ENCODE results near the gene LGALS4. TPM values are rescaled to one million over a fixed set of nuclear protein-coding genes. Genes with fewer than 3 reads are reported as not detected.

LGALS4 gene
- total RNA-seq, 2 experiments from 2014 or later, result 0.81 to 0.93 TPM

GRCh38 chr19:38849860-38850435 is 37.2 kb upstream of the LGALS4 start, which contains the start of gene HNRNPL:
TSS of gene HNRNPL (minus strand) at chr19:38849986. CDS start at chr19:38849966, 20 bp downstream.
- Mint-ChIP-seq H3K4me3 (peak within 1 kb of the TSS; percentile 92), H3K9me3 (no peaks in the 10 kb centered on the region), H3K27ac (peak within 1 kb of the TSS; percentile 99), H3K27me3 (no peaks in the 10 kb centered on the region), H3K4me1 (peaks cover 58% of the 10 kb centered on the region), H3K36me3 (ENCODE audit: low read depth) (peaks cover 44% of the 10 kb centered on the region)
- peak; percentile 99 for DNase-seq
- CTCF ChIA-PET, result interaction anchor here (1.0 to 1.4 kb wide), 11 partner anchors 8 to 231 kb away, joined by 3 to 12 read pairs (median 6); partner anchors contain the start of genes ACTN4, ECH1, EIF3K and MRPS12
- POLR2A ChIA-PET, result interaction anchor here (1.0 to 7.9 kb wide), 18 partner anchors 8 to 476 kb away, joined by 3 to 146 read pairs (median 7); partner anchors contain the start of genes ACTN4, ECH1, FAM98C and MRPS12

GRCh38 chr19:38849147-38849859 is 36.6 kb upstream of the LGALS4 start:
- no peaks in the 10 kb centered on the region for H3K9me3 Mint-ChIP-seq
- CTCF ChIA-PET, result interaction anchor here (0.8 to 1.4 kb wide), 14 partner anchors 8 to 446 kb away, joined by 3 to 12 read pairs (median 5); partner anchors contain the start of genes ACTN4, ECH1, EIF3K and FAM98C
- H3K27me3 Mint-ChIP-seq, result no peaks in the 10 kb centered on the region
- DNase-seq, result peak; percentile 97
- H3K4me3 Mint-ChIP-seq, result peak overlapping the region; percentile 92
- peak overlapping the region; percentile 99 for H3K27ac Mint-ChIP-seq
- peaks cover 61% of the 10 kb centered on the region for H3K4me1 Mint-ChIP-seq
- POLR2A ChIA-PET, result interaction anchor here (0.6 to 7.9 kb wide), 22 partner anchors 8 to 475 kb away, joined by 3 to 146 read pairs (median 6); partner anchors contain the start of genes ACTN4, ECH1, FAM98C and MRPS12
- H3K36me3 Mint-ChIP-seq (ENCODE audit: low read depth), result peaks cover 50% of the 10 kb centered on the region

- DNase-seq, result no peak
These were observed 35.8 kb upstream of the LGALS4 start for GRCh38 chr19:38848299-38849146.

GRCh38 chr19:38846097-38846496 is 33.4 kb upstream of the LGALS4 start:
- CTCF ChIA-PET, result interaction anchor here (0.9 to 1.6 kb wide), 4 partner anchors 14 to 443 kb away, joined by 3 to 5 read pairs (median 4); partner anchors contain the start of genes FAM98C, MRPS12 and SARS2
- peaks cover 77% of the 10 kb centered on the region for H3K4me1 Mint-ChIP-seq
- DNase-seq, result no peak
- POLR2A ChIA-PET, result interaction anchor here (0.6 to 1.5 kb wide), 7 partner anchors 14 to 111 kb away, joined by 3 to 4 read pairs (median 4); partner anchors contain the start of gene ECH1
- no peaks in the 10 kb centered on the region for H3K9me3 Mint-ChIP-seq
- no peaks in the 10 kb centered on the region for H3K27me3 Mint-ChIP-seq
- no peak overlapping the region for H3K4me3 Mint-ChIP-seq
- H3K36me3 Mint-ChIP-seq (ENCODE audit: low read depth), result peaks cover 82% of the 10 kb centered on the region
- H3K27ac Mint-ChIP-seq, result peak overlapping the region; percentile 45

More at GRCh38 chr19:38848299-38849146, 35.8 kb upstream of the LGALS4 start:
- ChIA-PET POLR2A (interaction anchor here (0.6 to 7.9 kb wide), 23 partner anchors 9 to 474 kb away, joined by 3 to 146 read pairs (median 6); partner anchors contain the start of genes ECH1, FAM98C, MRPS12 and NFKBIB), CTCF (interaction anchor here (0.8 to 1.6 kb wide), 16 partner anchors 9 to 446 kb away, joined by 3 to 12 read pairs (median 5); partner anchors contain the start of genes ACTN4, ECH1, EIF3K and FAM98C)
- H3K27me3 Mint-ChIP-seq, result no peaks in the 10 kb centered on the region
- no peaks in the 10 kb centered on the region for H3K9me3 Mint-ChIP-seq
- H3K4me1 Mint-ChIP-seq, result peaks cover 66% of the 10 kb centered on the region
- peak overlapping the region; percentile 99 for H3K27ac Mint-ChIP-seq
- H3K4me3 Mint-ChIP-seq, result peak overlapping the region; percentile 92
- peaks cover 58% of the 10 kb centered on the region for H3K36me3 Mint-ChIP-seq (ENCODE audit: low read depth)

- ChIA-PET POLR2A (interaction anchor here (0.9 to 1.4 kb wide), 3 partner anchors 14 to 110 kb away, joined by 3 to 4 read pairs (median 4); partner anchors contain the start of gene ECH1), CTCF (interaction anchor here (0.9 to 1.6 kb wide), 4 partner anchors 14 to 443 kb away, joined by 3 to 5 read pairs (median 4); partner anchors contain the start of genes FAM98C, MRPS12 and SARS2)
- no peak overlapping the region for H3K4me3 Mint-ChIP-seq
- H3K36me3 Mint-ChIP-seq (ENCODE audit: low read depth), result peaks cover 88% of the 10 kb centered on the region
- H3K9me3 Mint-ChIP-seq, result no peaks in the 10 kb centered on the region
- H3K27ac Mint-ChIP-seq, result peak overlapping the region; percentile 45
- H3K27me3 Mint-ChIP-seq, result no peaks in the 10 kb centered on the region
- DNase-seq, result no peak
- peaks cover 80% of the 10 kb centered on the region for H3K4me1 Mint-ChIP-seq
These were observed 32.8 kb upstream of the LGALS4 start for GRCh38 chr19:38845374-38846024.

GRCh38 chr19:38844093-38844686 is 31.4 kb upstream of the LGALS4 start:
- H3K9me3 Mint-ChIP-seq, result no peaks in the 10 kb centered on the region
- POLR2A ChIA-PET, result interaction anchor here (0.6 to 1.3 kb wide), 9 partner anchors 8 to 35 kb away, joined by 3 to 7 read pairs (median 4); partner anchors contain the start of gene ECH1
- CTCF ChIA-PET, result interaction anchor here (0.7 to 1.1 kb wide), 3 partner anchors 9 to 75 kb away, joined by 3 read pairs; no protein-coding TSS in a partner anchor
- peak overlapping the region; percentile 16 for H3K4me3 Mint-ChIP-seq
- H3K4me1 Mint-ChIP-seq, result peaks cover 87% of the 10 kb centered on the region
- no peaks in the 10 kb centered on the region for H3K27me3 Mint-ChIP-seq
- no peak for DNase-seq
- peaks cover 95% of the 10 kb centered on the region for H3K36me3 Mint-ChIP-seq (ENCODE audit: low read depth)
- peak overlapping the region; percentile 93 for H3K27ac Mint-ChIP-seq

- peaks cover 95% of the 10 kb centered on the region for H3K36me3 Mint-ChIP-seq (ENCODE audit: low read depth)
- ChIA-PET POLR2A (interaction anchor here (1.0 to 1.6 kb wide), 5 partner anchors 9 to 108 kb away, joined by 3 to 11 read pairs (median 4); partner anchors contain the start of genes MRPS12 and SARS2), CTCF (interaction anchor here (1.0 to 1.6 kb wide), 4 partner anchors 8 to 45 kb away, joined by 3 to 11 read pairs (median 6); no protein-coding TSS in a partner anchor)
- no peak for DNase-seq
- H3K4me1 Mint-ChIP-seq, result peaks cover 86% of the 10 kb centered on the region
- peak overlapping the region; percentile 8 for H3K4me3 Mint-ChIP-seq
- no peaks in the 10 kb centered on the region for H3K27me3 Mint-ChIP-seq
- no peaks in the 10 kb centered on the region for H3K9me3 Mint-ChIP-seq
- peak overlapping the region; percentile 93 for H3K27ac Mint-ChIP-seq
These were observed 30.5 kb upstream of the LGALS4 start for GRCh38 chr19:38843175-38843758.

GRCh38 chr19:38842439-38843174 is 29.9 kb upstream of the LGALS4 start:
- peak overlapping the region; percentile 53 for H3K4me3 Mint-ChIP-seq
- CTCF ChIA-PET, result interaction anchor here (0.7 to 1.6 kb wide), 14 partner anchors 9 to 440 kb away, joined by 3 to 11 read pairs (median 4); partner anchors contain the start of genes ECH1, FAM98C, MRPS12 and SARS2
- peaks cover 94% of the 10 kb centered on the region for H3K36me3 Mint-ChIP-seq (ENCODE audit: low read depth)
- H3K9me3 Mint-ChIP-seq, result no peaks in the 10 kb centered on the region
- H3K27me3 Mint-ChIP-seq, result no peaks in the 10 kb centered on the region
- H3K4me1 Mint-ChIP-seq, result peaks cover 80% of the 10 kb centered on the region
- H3K27ac Mint-ChIP-seq, result peak overlapping the region; percentile 93
- POLR2A ChIA-PET, result interaction anchor here (0.6 to 2.7 kb wide), 21 partner anchors 9 to 549 kb away, joined by 3 to 37 read pairs (median 4); partner anchors contain the start of genes ACTN4, ECH1, EIF3K and MED29
- peak; percentile 83 for DNase-seq

- Mint-ChIP-seq H3K4me3 (peak overlapping the region; percentile 53), H3K9me3 (no peaks in the 10 kb centered on the region), H3K36me3 (ENCODE audit: low read depth) (peaks cover 94% of the 10 kb centered on the region), H3K27me3 (no peaks in the 10 kb centered on the region), H3K4me1 (peaks cover 73% of the 10 kb centered on the region), H3K27ac (peak overlapping the region; percentile 93)
- POLR2A ChIA-PET, result interaction anchor here (0.6 to 2.7 kb wide), 22 partner anchors 9 to 550 kb away, joined by 3 to 37 read pairs (median 4); partner anchors contain the start of genes ACTN4, ECH1, EIF3K and MED29
- DNase-seq, result peak; percentile 40
- CTCF ChIA-PET, result interaction anchor here (0.7 to 1.6 kb wide), 14 partner anchors 9 to 439 kb away, joined by 3 to 11 read pairs (median 4); partner anchors contain the start of genes ECH1, FAM98C, MRPS12 and SARS2
These were observed 29.2 kb upstream of the LGALS4 start for GRCh38 chr19:38841787-38842438.

All from activated CD4-positive, alpha-beta memory T cell treated with anti-CD3 and anti-CD28 coated beads, Interleukin-2, amount 10 ng/mL, durations not matched to agents 7 days and 5 days (primary cell).